T-helper 1 cell (primary cell): ENCODE measurements around the gene HEMK1.

Source experiments
- DNase-seq, 5 donors: peaks; one replicate each; pipeline ENCODE4 v3.0.0-alpha.2; 2012 to 2020

Gene HEMK1

GRCh38 chr3:50603261-50604109, 34.2 kb downstream of the HEMK1 start:
- DNase-seq: no peak

- no peak for DNase-seq
Measured at GRCh38 chr3:50604110-50604621, 34.8 kb downstream of the HEMK1 start.

- no peak for DNase-seq
Measured at GRCh38 chr3:50604628-50605588, 35.6 kb downstream of the HEMK1 start.

- no peak for DNase-seq
Measured at GRCh38 chr3:50605901-50606326, 36.6 kb downstream of the HEMK1 start.

- no peak for DNase-seq
Measured at GRCh38 chr3:50606596-50606995, 37.3 kb downstream of the HEMK1 start.

- peak in 1 of 5 donors; percentile 47 for DNase-seq
Measured at GRCh38 chr3:50607271-50608091, 38.2 kb downstream of the HEMK1 start.

GRCh38 chr3:50608278-50608677, 39.0 kb downstream of the HEMK1 start:
- no peak for DNase-seq

- no peak for DNase-seq
Measured at GRCh38 chr3:50609071-50609762, 39.9 kb downstream of the HEMK1 start.

- DNase-seq: no peak
Measured at GRCh38 chr3:50609763-50610085, 40.4 kb downstream of the HEMK1 start.

- DNase-seq: no peak
Measured at GRCh38 chr3:50610181-50610971, 41.1 kb downstream of the HEMK1 start.

GRCh38 chr3:50610992-50611463, 41.7 kb downstream of the HEMK1 start:
- no peak for DNase-seq

- peak; percentile 87 to 100 (median 91) for DNase-seq
Measured at GRCh38 chr3:50611464-50612233, 42.3 kb downstream of the HEMK1 start, which contains the start of gene CISH. Gene CISH, minus strand, starts transcription at chr3:50611774. Its CDS starts 124 bp downstream, at chr3:50611650.

GRCh38 chr3:50612234-50612882, 43.0 kb downstream of the HEMK1 start:
- no peak for DNase-seq

- no peak for DNase-seq
Measured at GRCh38 chr3:50612970-50613846, 43.9 kb downstream of the HEMK1 start.

GRCh38 chr3:50615190-50615589, 45.9 kb downstream of the HEMK1 start:
- no peak for DNase-seq

GRCh38 chr3:50616003-50616769, 46.9 kb downstream of the HEMK1 start:
- peak; percentile 69 to 84 (median 76) for DNase-seq

GRCh38 chr3:50616770-50617095, 47.4 kb downstream of the HEMK1 start:
- peak; percentile 88 to 95 (median 92) for DNase-seq
